HG02938 (cell line): Measurements from ENCODE around the gene PDE5A.
"Not testable (repeated sequence)": the region's sequence is repeated elsewhere in the genome, so short reads cannot be mapped to it uniquely, and the experiment has no call there.

Experiments
- ATAC-seq: cut with Tn5 transposase; IDR thresholded peaks from one replicate; pipeline ENCODE4 v1.9.1; 2021; ENCODE audit warnings: mild to moderate bottlenecking, moderate library complexity; ENCODE audit not compliant: unreplicated experiment

Gene PDE5A

DNA sequence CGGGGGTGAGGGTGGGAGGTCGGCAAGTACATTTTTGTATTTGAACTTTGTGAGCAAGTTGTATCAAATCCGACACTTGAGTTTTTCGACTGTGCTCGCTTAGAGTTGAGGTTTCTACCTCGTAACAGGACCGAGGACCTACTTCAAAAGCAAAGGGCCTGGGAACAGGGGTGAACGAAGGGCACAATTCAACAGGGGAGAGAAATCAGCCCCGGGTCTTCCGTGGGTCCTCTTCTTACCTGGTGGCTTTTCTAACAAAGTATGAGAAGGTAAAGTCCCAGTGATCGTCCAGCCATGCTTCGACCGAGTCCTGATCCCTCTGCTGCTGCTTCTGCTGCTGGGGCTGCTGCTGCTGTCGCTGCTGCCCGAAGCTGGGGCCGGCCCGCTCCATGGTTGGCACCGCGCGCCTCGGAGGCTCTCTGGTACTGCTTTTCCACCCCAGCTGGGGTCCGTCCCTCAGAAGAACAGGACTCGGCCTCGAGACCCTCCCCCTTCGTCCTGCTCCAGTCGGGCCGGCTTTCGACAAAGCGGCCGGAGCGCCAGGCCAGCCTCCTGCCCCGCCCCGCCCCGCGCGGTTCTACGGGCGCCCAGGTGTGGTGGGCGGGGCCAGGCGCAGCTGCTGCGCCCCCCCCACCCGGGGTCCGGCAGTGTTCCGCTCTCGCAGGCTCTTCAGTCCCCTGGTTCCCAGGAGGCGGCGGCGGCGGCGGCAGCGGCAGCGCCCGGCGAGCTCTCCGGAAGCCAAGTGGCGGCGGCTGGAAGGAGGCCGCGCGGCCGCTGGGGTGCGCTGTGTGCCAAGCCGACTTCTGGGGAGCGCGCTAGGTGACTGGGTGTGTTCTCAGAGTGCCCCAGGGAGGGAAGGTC, at the start of gene PDE5A:
PDE5A (minus strand) TSS at position 524 of the 861 bp plus-strand sequence; CDS start at position 391, 133 bp downstream.
- peak; percentile 86 for ATAC-seq

DNA sequence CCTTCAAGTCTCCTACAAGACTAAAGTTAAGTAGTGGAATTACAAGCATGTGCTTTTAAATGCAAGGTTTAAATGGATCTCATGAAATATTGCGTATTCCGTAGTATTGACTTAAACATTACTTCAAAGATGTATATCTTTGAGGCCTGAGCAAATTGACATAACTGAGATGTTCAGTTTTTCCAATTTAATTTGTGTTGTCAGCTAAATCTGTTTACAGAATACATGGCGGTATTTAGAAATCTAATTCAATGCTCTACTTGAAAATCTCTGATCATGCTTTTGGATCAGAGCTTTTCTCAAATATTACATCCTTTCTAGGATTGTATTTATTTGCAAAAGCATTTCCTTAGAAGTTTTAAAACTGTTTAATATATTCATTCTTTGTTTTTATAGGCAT, 47.5 kb upstream of the PDE5A start:
- no peak for ATAC-seq

DNA sequence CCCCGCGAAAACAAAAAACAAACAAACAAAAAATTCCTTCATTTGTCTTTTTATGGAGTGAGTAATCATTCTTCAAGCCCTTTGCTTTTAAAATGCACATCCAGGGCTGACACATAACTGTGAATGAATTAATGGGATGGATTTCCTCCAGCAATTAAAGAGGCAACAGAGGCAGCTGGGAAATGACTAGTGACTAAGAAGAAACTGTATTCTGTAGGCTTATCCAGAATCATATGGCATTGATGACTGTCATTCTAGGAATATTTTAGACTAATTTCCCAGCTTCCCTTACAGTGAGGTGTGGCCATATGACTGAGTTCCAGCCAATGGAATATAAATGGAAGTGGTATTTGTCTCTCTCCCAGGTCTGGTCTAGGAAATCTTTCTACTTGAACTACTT, 46.8 kb upstream of the PDE5A start:
- ATAC-seq: no peak

DNA sequence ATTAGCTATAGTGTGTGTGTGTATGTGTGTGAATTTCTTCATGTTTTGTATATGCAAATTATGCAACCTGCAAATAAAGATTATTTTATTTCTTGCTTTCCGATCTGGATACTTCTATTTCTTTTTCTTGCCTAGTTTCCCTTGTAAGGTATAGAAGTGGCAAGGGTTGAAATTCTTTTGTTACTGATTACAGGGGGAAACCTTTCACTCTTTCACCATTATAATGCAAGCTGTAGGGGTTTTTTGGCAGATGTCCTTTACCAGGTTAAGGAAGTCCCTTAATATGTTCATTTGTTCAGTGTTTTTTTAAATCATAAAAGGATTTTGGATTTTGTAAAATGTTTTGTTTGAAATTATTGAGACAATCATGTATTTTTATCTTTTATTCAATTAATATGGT, 44.3 kb upstream of the PDE5A start:
- ATAC-seq: no peak

DNA sequence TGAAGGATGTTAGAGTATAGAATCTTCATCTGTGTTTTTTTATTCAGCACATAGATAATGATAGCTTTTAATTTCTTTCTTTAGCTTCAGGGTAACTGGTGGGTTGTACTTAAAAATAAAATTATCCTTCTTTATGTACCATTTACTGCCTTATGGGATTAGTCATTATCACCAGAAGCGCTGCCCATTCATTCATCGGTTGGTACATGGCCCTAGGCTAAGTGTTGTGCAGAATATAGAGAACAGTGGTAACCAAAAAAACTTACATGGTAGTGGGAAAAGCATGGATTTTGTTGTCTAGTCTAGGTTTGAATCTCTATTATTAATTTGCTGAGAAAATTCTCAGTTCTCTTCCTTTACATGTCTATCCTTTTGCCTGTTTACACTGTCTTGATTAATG, 43.5 kb upstream of the PDE5A start:
- ATAC-seq: no peak

DNA sequence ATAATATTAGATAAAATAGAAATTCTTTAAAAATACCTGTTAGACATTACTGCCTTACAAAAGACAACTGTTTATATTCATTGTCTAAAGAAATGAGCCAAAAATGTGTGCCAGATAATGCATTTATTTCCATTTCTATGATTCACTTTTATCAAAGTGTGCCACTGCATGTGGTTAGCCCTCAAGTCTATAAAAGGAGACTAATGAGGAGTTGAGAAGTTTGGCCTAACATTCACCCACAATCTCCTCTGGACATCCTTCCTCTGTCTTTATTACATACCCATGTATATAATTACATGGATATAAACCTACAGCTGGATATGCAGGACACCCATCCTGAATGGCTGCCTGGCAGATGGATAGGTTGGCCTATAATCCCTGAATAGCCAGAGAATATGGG, 42.6 kb upstream of the PDE5A start:
- no peak for ATAC-seq

DNA sequence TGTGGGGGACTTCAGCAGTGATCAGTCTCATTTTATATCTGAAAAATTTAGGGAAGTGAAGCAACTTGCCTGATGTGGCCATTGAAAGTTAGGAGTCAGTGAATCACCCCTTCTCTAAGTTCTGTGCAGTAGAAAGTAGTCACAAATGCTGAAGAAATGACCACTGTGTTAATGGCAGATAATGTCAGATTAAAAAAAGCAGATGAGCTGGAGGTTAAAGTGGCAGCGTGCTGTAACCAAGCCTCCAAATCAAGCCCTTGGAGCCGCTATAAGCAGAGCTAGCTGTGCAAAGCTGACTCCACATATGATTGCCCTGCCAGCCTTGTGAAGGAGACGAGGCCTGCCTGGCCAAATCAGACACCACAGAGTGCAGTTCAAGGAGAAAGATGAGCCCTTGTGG, 39.2 kb upstream of the PDE5A start:
- ATAC-seq: no peak

DNA sequence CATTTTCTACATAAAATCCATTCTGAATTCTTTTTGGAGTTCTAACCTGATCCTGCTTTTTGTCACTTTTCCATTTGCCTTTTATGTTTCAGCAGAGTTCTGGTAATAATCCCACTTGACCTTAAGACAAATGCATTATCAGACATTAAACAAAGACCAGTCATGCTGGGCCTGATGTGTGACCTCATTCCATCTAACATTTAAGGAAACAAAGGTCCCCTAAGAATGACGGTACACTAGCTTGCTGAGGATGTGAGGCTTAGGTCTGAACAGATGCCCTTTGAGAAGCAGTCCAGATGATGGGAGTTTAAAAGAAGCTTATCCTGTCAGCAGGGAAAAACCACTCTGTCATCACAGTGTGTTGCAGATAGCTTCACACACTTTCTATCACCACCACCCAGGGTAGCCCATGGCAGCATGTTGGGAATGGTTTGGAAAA, 38.1 kb upstream of the PDE5A start:
- ATAC-seq: no peak

DNA sequence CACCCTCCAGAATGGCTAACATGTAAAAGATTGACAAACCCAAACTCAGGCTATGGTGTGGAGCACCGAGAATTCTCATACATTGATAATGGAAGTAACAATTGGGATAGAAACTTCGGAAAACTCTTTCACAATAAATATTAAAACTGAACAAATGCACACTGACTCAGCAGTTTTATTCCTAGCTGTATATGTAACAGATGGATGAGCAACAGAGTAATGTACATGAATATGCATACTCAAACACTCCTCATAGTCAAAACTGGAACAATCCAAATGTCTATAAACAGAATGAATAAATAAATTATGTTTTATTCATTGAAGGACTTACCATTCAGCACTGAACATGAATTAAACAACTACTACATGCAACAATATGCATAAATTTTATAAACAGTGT, 37.1 kb upstream of the PDE5A start:
- no peak for ATAC-seq

- ATAC-seq: no peak
These were observed 35.7 kb upstream of the PDE5A start for GRCh38 chr4:119664168-119664907.

GRCh38 chr4:119663160-119663788, 34.7 kb upstream of the PDE5A start:
- ATAC-seq: no peak

DNA sequence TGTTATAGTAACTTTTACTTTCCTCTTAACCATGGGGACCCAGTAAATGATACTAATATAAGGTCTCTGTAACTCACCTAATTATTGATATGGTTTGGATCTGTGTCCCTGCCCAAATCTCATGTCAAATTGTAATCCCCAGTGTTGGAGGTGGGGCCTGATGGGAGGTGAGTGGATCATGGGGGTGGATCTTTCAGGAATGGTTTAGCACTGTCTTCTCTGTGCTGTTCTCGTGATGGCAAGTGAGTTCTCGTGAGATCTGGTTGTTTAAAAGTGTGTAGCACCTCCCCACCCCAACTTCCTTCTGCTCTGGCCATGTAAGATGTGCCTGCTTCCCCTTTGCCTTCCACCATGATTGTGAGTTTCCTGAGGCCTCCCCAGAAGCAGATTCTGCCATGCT, 34.0 kb upstream of the PDE5A start:
- not testable (repeated sequence) for ATAC-seq

GRCh38 chr4:119661231-119661630, 32.6 kb upstream of the PDE5A start:
- ATAC-seq: no peak

DNA sequence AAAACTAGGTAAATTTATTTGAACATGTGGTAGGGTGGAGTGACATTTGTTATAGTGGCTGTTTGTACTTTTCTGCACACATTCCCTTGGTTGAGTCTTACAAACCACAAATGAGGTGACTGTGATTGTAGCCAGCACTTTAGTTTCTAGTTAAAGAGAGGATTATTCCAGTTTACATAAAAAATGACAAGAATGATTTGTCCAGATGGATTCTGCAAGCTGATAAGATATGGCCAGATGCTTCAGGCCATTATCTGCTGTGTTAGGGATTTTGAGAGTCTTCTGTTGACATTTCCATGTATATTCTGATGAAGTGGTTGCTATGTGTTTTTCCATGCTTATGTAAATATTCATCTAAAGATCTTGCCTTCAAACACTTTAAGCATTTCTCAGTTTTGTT, 31.0 kb upstream of the PDE5A start:
- ATAC-seq: no peak

DNA sequence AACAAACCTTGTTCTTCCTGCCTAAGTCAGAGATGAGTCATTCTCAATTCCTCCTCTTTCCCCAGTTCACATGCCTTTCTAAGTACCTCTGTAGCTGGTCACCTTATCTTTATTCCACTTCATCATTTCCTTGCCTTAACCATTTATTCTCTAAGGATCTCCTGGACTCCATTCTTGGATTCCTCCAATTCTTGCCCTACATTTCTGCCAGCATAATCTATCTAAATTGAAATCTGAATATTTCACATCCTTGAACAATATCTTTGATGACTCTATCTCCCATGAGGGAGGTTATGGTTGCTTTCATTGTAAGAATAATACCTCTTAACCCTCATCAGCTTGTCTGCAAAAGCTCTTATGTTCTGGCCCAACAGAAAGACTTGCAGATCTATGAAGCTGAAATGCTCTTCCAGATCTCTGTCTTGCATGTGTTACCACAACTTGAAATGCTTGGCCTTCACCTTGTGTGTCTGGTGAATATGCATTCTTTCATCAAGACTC, 28.6 kb upstream of the PDE5A start:
- ATAC-seq: no peak

- no peak for ATAC-seq
These were observed 27.7 kb upstream of the PDE5A start for GRCh38 chr4:119656342-119656741.

DNA sequence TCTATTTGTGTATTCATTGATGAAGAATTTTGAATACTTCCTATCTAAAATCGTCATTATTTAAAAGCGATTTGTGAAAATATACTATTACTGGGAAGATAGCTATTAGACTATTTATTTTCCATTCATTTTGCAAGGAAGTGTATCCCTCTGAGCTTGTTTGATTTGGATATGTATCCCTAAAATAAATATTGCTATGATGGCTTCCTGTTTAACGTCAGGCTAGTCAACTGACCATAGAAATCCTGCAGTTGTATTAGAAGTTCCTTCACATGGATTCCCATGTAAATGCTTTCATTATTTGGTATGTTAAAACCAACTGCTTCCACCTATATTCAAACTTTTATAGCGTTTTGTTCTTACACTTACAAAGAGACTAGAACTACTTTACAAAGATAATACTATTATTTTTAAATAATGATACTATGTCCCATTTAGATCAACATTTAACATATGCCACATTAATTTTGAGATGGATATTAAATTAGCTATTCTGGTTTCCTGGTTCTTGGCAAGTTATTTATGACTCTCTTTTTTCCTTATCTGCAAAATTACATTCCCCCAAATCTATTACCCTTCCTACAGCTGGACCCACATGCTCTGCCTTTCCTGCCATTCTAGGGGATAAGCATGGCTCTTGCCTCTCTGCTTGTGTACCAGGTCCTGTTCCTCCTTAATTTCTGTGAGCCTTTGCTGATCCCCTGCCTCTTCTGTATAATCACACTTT, 26.7 kb upstream of the PDE5A start:
- ATAC-seq: no peak

DNA sequence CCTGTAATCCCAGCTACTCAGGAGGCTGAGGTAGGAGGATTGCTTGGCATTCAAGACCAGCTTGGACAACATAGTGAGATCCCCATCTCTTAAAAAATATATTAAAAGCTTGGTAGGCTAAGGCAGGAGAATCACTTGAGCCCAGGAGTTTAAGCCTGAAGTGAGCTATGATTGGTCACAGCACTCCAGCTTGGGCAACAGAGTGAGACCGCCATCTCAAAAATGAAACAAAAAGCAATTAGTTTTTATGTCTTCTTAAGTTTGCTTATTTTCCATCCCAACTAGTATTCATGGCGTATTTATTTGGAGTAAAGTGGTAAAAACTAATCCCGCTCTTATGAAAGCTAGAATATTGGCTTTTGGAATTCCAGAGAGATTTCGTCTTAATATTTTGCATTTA, 25.4 kb upstream of the PDE5A start:
- no peak for ATAC-seq

- no peak for ATAC-seq
These were observed 24.4 kb upstream of the PDE5A start for GRCh38 chr4:119652998-119653397.

- no peak for ATAC-seq
These were observed 19.8 kb upstream of the PDE5A start for GRCh38 chr4:119648398-119648797.

- ATAC-seq: no peak
These were observed 19.0 kb upstream of the PDE5A start for GRCh38 chr4:119647558-119647957.
